Epithelial cell of esophagus (primary cell): ENCODE results near the gene AHCYL2.

Experiments
- DNase-seq: peaks from one replicate; pipeline ENCODE4 v3.0.0; 2010; ENCODE audit warnings: low read depth
- H3K4me3 ChIP-seq: 2 replicates; pipeline ENCODE4 v1.5.1; 2011; ENCODE audit warnings: mild to moderate bottlenecking, low read length, control low read depth
- TF ChIP-seq, protein P1 (sequence below): IDR thresholded peaks from 2 replicates; pipeline ENCODE4 v1.5.1; 2011; ENCODE audit warnings: low read depth, mild to moderate bottlenecking, low read length, control low read depth, inconsistent platforms; ENCODE audit not compliant: insufficient read depth; ENCODE audit errors: missing control alignments

AHCYL2 gene

DNA sequence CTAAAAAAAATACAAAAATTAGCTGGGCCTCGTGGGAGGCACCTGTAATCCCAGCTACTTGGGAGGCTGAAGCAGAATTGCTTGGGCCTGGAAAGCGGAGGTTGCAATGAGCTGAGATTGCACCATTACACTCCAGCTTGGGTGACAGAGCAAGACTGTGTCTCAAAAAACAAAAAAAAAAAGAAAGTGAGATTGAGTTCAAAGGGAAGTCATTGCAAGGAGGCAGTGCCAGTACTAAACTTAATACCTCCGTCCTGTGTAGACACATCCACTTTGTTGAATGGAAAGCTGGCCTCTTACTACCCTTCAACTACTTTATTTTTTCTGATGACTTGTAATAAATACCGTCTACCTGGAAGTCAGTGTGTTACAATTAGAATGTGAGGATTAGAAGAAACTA, 31.0 kb downstream of the AHCYL2 start:
- TF ChIP-seq, protein P1, sequence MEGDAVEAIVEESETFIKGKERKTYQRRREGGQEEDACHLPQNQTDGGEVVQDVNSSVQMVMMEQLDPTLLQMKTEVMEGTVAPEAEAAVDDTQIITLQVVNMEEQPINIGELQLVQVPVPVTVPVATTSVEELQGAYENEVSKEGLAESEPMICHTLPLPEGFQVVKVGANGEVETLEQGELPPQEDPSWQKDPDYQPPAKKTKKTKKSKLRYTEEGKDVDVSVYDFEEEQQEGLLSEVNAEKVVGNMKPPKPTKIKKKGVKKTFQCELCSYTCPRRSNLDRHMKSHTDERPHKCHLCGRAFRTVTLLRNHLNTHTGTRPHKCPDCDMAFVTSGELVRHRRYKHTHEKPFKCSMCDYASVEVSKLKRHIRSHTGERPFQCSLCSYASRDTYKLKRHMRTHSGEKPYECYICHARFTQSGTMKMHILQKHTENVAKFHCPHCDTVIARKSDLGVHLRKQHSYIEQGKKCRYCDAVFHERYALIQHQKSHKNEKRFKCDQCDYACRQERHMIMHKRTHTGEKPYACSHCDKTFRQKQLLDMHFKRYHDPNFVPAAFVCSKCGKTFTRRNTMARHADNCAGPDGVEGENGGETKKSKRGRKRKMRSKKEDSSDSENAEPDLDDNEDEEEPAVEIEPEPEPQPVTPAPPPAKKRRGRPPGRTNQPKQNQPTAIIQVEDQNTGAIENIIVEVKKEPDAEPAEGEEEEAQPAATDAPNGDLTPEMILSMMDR: no peak
- no peak overlapping the region for H3K4me3 ChIP-seq
- DNase-seq: no peak

DNA sequence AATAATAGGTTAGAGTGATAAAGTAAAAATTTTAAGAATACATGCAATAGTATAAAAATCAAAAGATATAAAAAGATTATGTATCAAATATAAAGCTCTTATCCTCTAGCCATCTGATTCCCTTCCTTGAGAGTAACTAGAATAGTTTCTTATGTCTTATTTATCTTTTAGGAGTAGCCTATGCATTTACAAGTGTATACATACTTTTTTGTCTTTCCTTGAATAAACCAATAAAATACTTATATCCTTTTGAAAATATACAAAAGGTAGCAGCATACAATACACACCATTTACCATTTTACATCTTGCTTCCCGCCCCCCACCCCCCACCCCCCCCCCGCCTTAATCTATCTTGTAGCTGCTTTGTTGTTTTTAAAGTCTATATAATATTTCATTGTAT, 31.4 kb downstream of the AHCYL2 start:
- no peak overlapping the region for H3K4me3 ChIP-seq
- TF ChIP-seq, protein P1: no peak
- no peak for DNase-seq

DNA sequence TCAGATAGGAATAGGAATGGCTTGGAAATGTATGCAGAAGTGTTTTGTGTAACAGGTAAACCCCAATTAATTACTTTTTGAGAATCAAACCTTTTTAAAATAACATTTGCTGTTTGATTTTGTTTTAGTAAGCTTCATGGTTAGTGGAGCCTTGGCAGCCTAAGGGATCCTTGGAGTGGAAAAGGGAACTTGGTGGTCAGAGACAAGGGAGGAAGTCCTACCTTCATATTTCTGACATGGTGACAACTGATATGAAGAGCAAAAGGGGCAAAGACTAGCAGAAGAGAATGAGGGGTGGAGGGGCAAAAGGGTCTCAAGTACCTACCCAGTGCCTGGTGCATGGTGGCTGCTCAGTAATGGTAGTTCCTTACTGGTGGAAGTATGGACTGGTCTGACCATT, 32.3 kb downstream of the AHCYL2 start:
- H3K4me3 ChIP-seq: no peak overlapping the region
- no peak for DNase-seq
- TF ChIP-seq, protein P1: no peak

DNA sequence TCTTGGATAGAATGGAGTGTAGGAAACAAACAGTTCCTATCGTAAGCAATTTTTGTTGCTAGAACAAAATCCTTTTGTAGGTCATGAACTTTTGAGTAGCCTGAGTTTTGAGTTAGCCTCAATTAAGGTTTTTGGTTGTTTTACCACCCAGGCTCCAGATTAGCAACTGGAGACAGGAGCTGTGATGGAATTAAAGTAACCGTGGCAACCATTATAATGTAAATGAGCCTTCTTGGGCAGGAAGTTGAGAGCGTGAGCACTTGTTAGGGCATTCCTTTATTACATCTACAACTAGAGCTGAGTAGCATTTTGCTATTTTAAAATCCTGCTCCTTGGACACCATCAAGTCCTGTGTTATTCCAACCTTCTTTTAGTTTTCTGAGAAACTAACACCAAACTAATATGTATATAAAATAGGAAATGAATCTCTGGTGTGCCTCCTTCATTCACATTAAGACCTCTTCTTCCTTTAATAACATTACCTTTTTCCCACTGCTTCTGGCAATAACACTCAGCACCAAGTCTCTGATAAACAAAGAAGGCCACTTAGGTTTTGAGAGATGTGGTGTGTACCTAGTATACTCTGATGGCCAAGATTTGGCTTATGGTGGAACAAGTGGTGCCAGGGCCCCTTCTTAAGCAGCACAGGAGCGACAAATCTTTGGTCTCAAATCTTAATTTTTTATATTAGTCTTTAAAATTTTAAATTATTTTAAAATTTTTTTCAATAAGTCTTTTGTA, 34.0 kb downstream of the AHCYL2 start:
- no peak overlapping the region for H3K4me3 ChIP-seq
- TF ChIP-seq, protein P1: no peak
- peak; percentile 20 for DNase-seq

DNA sequence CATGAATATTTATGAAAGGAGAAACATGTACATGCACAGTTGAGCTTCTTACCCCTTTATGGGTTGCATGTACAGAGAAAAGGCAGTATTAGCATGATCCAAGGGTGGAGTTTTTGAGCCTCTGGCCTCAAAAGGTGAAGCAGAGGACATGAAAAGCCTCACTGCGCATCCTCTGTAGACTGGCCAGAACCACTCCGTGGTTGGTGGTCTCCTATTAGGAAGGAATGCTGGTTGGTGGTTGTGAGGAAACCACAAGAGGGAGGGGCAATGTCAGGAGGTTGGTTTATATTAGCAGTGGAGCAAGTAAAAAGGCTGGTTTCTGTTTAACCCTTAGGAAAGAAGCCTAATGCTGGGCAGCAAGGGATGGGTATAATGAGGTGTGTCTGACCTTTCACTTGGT, 37.5 kb downstream of the AHCYL2 start:
- TF ChIP-seq, protein P1: no peak
- no peak overlapping the region for H3K4me3 ChIP-seq
- DNase-seq: no peak

DNA sequence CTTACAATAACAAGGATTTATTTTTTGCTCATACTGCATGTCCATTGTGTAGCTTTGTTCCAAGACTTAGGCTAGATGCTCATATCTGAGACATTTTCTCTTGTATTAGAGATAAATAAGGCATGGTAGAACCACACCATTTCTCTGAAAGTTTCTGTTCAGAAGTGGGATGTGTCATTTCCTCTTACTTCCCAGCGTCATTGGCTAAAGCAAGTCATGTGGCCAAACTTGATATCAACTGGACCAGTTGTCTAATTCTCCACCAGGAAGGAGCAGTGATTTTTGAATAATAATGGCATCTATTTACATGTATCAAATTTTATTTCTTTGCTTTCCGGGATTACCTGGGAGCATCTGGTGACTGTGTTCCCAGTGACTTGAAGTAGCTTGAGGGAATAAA, 38.3 kb downstream of the AHCYL2 start:
- TF ChIP-seq, protein P1: no peak
- no peak overlapping the region for H3K4me3 ChIP-seq
- DNase-seq: no peak

DNA sequence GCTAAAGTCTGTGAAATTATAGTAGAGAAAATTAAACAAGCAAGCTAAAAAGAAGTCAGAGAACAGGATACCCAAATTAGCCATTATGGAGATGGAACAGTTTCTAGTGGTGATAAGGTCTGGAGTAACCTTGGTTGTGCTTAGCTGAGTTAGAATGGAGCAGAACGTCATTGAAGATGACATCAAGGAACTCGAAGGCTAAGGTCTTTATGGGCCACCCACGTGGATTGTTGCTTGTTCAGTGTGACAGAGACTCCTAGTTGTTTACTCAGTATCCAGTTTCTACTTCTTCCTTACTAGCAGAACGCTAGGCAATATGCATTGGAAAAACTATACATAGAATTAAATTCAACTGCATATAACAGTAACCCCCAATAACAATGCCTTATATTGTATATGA, 39.7 kb downstream of the AHCYL2 start:
- H3K4me3 ChIP-seq: no peak overlapping the region
- DNase-seq: no peak
- TF ChIP-seq, protein P1: no peak
